ENCODE measurements around the gene ITGAL.

- no peak for TF ChIP-seq CTCF (IDR thresholded peaks at IDR 0.05; ENCODE audit: low read depth, low read length)
- TF ChIP-seq EZH2phosphoT487 (IDR thresholded peaks at IDR 0.05; ENCODE audit: low read depth): no peak
These were observed 96.7 kb downstream of the ITGAL start for GRCh38 chr16:30569281-30569680.

Measured in OCI-LY3 (cell line).